ENCODE data around the gene SAMSN1. TPM values are rescaled to one million over a fixed set of nuclear protein-coding genes. Genes with fewer than 3 reads are reported as not detected.

Gene SAMSN1
- total RNA-seq, 1 experiment from 2014 or later: 2.8 TPM

DNA sequence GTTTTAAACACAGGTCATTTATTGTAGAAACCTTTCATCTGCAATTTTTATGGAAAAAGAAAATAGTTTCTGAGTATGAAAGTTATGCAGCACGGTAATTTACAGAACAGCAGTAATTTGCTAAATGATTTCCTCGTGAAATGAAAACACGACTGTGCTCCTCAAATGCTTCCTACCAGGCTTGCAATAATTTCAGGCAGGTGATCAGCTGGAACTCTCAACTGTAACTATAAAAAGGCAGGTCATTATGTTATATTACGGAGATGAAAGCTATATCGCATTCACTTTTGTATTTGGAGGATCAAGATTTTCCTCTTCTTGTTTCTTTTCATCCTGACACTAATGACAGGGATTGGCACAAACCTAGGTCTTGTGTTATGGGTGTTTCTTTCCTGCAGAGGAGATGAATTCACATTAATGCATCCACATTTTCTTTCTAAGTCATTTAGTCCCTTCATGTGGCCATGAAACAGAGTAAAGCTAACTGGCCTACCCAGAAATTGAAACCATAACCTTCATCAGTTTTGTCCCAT is 57.4 kb downstream of the SAMSN1 start:
- H3K4me1 Mint-ChIP-seq: no peaks in the 10 kb centered on the region
- no peaks in the 10 kb centered on the region for H3K36me3 Mint-ChIP-seq (ENCODE audit: insufficient read depth in 1 of 3, low read depth in 3 of 3)
- H2AFZ ChIP-seq (ENCODE audit: low read length): no peak overlapping the region
- H2BK120ac ChIP-seq (ENCODE audit: low read depth, low read length, poor library complexity, severe bottlenecking): no peak overlapping the region
- H3K4ac ChIP-seq (ENCODE audit: low read depth, low read length): no peak overlapping the region
- no peaks in the 10 kb centered on the region for H4K20me1 ChIP-seq (ENCODE audit: control insufficient read depth, insufficient read depth, insufficient read length)
- H2BK20ac ChIP-seq (ENCODE audit: low read depth, low read length, poor library complexity, severe bottlenecking): no peak overlapping the region
- H3K9me3 ChIP-seq (ENCODE audit: control insufficient read depth, low read depth, low read length): no peaks in the 10 kb centered on the region
- H3K9ac ChIP-seq (ENCODE audit: extremely low read depth, insufficient read length, low read length): no peak overlapping the region
- no peak overlapping the region for H2AK5ac ChIP-seq (ENCODE audit: insufficient read length, low read length)
- no peaks in the 10 kb centered on the region for H3K9me3 Mint-ChIP-seq
- H4K91ac ChIP-seq (ENCODE audit: insufficient read length, low read depth, low read length): no peak overlapping the region
- H3K18ac ChIP-seq (ENCODE audit: insufficient read length, low read depth, low read length): no peak overlapping the region
- H3K14ac ChIP-seq (ENCODE audit: insufficient read depth, low read length): no peak overlapping the region
- no peak overlapping the region for H2BK15ac ChIP-seq (ENCODE audit: low read depth, low read length)
- no peak overlapping the region for H2BK5ac ChIP-seq (ENCODE audit: insufficient read length, low read length)
- no peak overlapping the region for H3K56ac ChIP-seq (ENCODE audit: insufficient read length, low read depth, low read length)
- no peak overlapping the region for H3T11ph ChIP-seq (ENCODE audit: low read length)
- no CpG with 5 or more reads among the region's 5 CpGs for WGBS (ENCODE audit: extremely low coverage, insufficient read length, low lambda C conversion rate)
- H3K27ac ChIP-seq (ENCODE audit: insufficient read length, low read depth, low read length): no peak overlapping the region
- H3K23ac ChIP-seq (ENCODE audit: insufficient read length, low read depth, low read length): no peak overlapping the region
- no peaks in the 10 kb centered on the region for H3K79me2 ChIP-seq (ENCODE audit: insufficient read depth, low read length)
- no peak for DNase-seq
- TF ChIP-seq CTCF (conservative IDR thresholded peaks at IDR 0.05): no peak
- H3K79me1 ChIP-seq (ENCODE audit: insufficient read depth, low read depth, low read length, poor library complexity, severe bottlenecking): no peaks in the 10 kb centered on the region
- no peak overlapping the region for H3K4me3 Mint-ChIP-seq
- no peaks in the 10 kb centered on the region for H3K23me2 ChIP-seq (ENCODE audit: insufficient read length, low read depth, low read length, poor library complexity, severe bottlenecking)
- no peak overlapping the region for H3K27ac Mint-ChIP-seq
- no peak overlapping the region for H3K4me2 ChIP-seq (ENCODE audit: insufficient read depth, insufficient read length, low read length)
- no peaks in the 10 kb centered on the region for H3K27me3 Mint-ChIP-seq (ENCODE audit: low read depth)
- H3K27me3 ChIP-seq (ENCODE audit: insufficient read depth, low read length): no peaks in the 10 kb centered on the region
- H3K4me1 ChIP-seq (ENCODE audit: insufficient read depth, low read length): no peaks in the 10 kb centered on the region
- no peak overlapping the region for H4K8ac ChIP-seq (replicated peaks; ENCODE audit: insufficient read length, low read depth, low read length)
- H2BK12ac ChIP-seq (ENCODE audit: insufficient read length, low read depth, low read length): no peak overlapping the region
- no peak overlapping the region for H4K5ac ChIP-seq (ENCODE audit: insufficient read length, low read depth, low read length)

Data from H9 (cell line).